GM23338 (cell line): ENCODE data around the gene PLET1. TPM values are rescaled to one million over a fixed set of nuclear protein-coding genes. Genes with fewer than 3 reads are reported as not detected.

ENCODE experiments used
- ATAC-seq: fragments of 200-7000 bp; cut with Tn5 transposase; 3 replicates; pipeline ENCODE4 v1.9.1; 2020
- DNase-seq: peaks from one replicate; pipeline ENCODE4 v3.0.0-alpha.2; 2015; ENCODE audit warnings: low spot score
- H2AFZ ChIP-seq: fragments of 200-600 bp; sonication (generic); 2 replicates; pipeline ENCODE4 v1.8.0; 2016; ENCODE audit warnings: antibody characterized with exemption, mild to moderate bottlenecking, moderate library complexity
- H3F3A ChIP-seq: fragments of 200-600 bp; sonication (generic); replicated peaks from 2 replicates; pipeline ENCODE4 v1.8.0; 2017; ENCODE audit warnings: antibody characterized with exemption, mixed run types, low read depth
- H3K27ac ChIP-seq: fragments of 200-600 bp; sonication (generic); 2 replicates; pipeline ENCODE4 v1.6.1; 2016; ENCODE audit warnings: low read depth
- H3K27me3 ChIP-seq: fragments of 200-600 bp; sonication (generic); 2 replicates; pipeline ENCODE4 v1.8.0; 2016; ENCODE audit warnings: mild to moderate bottlenecking, mixed run types, moderate library complexity; ENCODE audit not compliant: insufficient read depth
- H3K36me3 ChIP-seq: fragments of 200-600 bp; sonication (generic); 2 replicates; pipeline ENCODE4 v1.8.0; 2016; ENCODE audit warnings: mild to moderate bottlenecking; ENCODE audit not compliant: insufficient read depth
- H3K4me1 ChIP-seq: fragments of 200-600 bp; sonication (generic); 2 replicates; pipeline ENCODE4 v1.8.0; 2016; ENCODE audit warnings: mild to moderate bottlenecking, moderate library complexity; ENCODE audit not compliant: insufficient read depth
- H3K4me2 ChIP-seq: fragments of 200-600 bp; sonication (generic); 2 replicates; pipeline ENCODE4 v1.7.1; 2017; ENCODE audit warnings: mixed run types
- H3K4me3 ChIP-seq: fragments of 200-600 bp; sonication (generic); 2 replicates; pipeline ENCODE4 v1.6.1; 2016; ENCODE audit warnings: mixed run types
- H3K79me2 ChIP-seq: fragments of 200-600 bp; sonication (generic); replicated peaks from 2 replicates; pipeline ENCODE4 v1.8.0; 2017; ENCODE audit warnings: mild to moderate bottlenecking; ENCODE audit not compliant: insufficient read depth
- H3K9me2 ChIP-seq: fragments of 200-600 bp; sonication (generic); 2 replicates; pipeline ENCODE4 v1.8.0; 2017; ENCODE audit not compliant: insufficient read depth
- H4K20me1 ChIP-seq: fragments of 200-600 bp; sonication (generic); replicated peaks from 2 replicates; pipeline ENCODE4 v1.8.0; 2017; ENCODE audit warnings: mild to moderate bottlenecking; ENCODE audit not compliant: insufficient read depth
- H3K27ac Mint-ChIP-seq: 2 replicates; pipeline ENCODE4 v1.8.0; 2020; ENCODE audit warnings: inconsistent platforms, mild to moderate bottlenecking, moderate library complexity, mixed read lengths
- H3K27me3 Mint-ChIP-seq: 3 replicates; pipeline ENCODE4 v1.8.0; 2022; ENCODE audit warnings: low read depth, mild to moderate bottlenecking, moderate library complexity, mixed read lengths, inconsistent platforms; ENCODE audit not compliant: insufficient read depth, poor library complexity
- H3K36me3 Mint-ChIP-seq: 3 replicates; pipeline ENCODE4 v1.8.0; 2021; ENCODE audit warnings: low read depth, mild to moderate bottlenecking, inconsistent platforms, moderate library complexity, mixed read lengths
- H3K4me1 Mint-ChIP-seq: 3 replicates; pipeline ENCODE4 v1.8.0; 2020; ENCODE audit warnings: mild to moderate bottlenecking, inconsistent platforms, mixed read lengths
- H3K4me3 Mint-ChIP-seq: 3 replicates; pipeline ENCODE4 v1.8.0; 2021; ENCODE audit warnings: moderate library complexity, mild to moderate bottlenecking, inconsistent platforms, mixed read lengths
- H3K9me3 Mint-ChIP-seq: 3 replicates; pipeline ENCODE4 v1.8.0; 2020; ENCODE audit warnings: moderate library complexity, mild to moderate bottlenecking, inconsistent platforms, mixed read lengths
- CREB1 ChIP-seq: fragments of 250-450 bp; sonication (Bioruptor Pico); IDR thresholded peaks from 2 replicates; pipeline ENCODE4 v1.5.0; 2020; ENCODE audit warnings: low read depth, mild to moderate bottlenecking, moderate library complexity
- NANOG ChIP-seq: IDR thresholded peaks from 2 replicates; pipeline ENCODE4 v1.6.1; 2016; ENCODE audit warnings: antibody characterized with exemption, borderline replicate concordance
- REST ChIP-seq: IDR thresholded peaks from one replicate; pipeline ENCODE4 v1.6.1; 2018; ENCODE audit warnings: antibody characterized with exemption; ENCODE audit not compliant: unreplicated experiment
- ZNF331 ChIP-seq: fragments of 250-450 bp; sonication (Bioruptor Pico); IDR thresholded peaks from 2 replicates; pipeline ENCODE4 v1.5.0; 2020; ENCODE audit warnings: low read depth, mild to moderate bottlenecking, moderate library complexity
- polyA plus RNA-seq: library from polyadenylated mRNA; unstranded; fragments of >200 nt; fragmentation: Nextera tagmentation; extraction: Ambion mirVana; gene quantifications from 2 replicates; pipeline ENCODE4 v1.2.1, GENCODE V29; 2016
- total RNA-seq: library from RNA; depleted of rRNA; stranded (reverse); fragments of >200 nt; shearing (Covaris generic); gene quantifications from 2 replicates; pipeline ENCODE4 v1.2.3, GENCODE V29; 2014
- TF ChIP-seq, protein P1 (sequence below), 2 experiments: fragments of 200-600 bp in 1 of 2; sonication (generic) in 1 of 2; conservative IDR thresholded peaks; 2 replicates each; pipeline versions ENCODE4 v1.5.1 to v1.6.1; 2016 to 2017; ENCODE audit warnings: antibody characterized with exemption in 2 of 2, low read depth in 2 of 2, mild to moderate bottlenecking in 2 of 2, moderate library complexity in 1 of 2

Gene PLET1
- total and polyA plus RNA-seq, 2 experiments from 2014 or later: not detected

DNA sequence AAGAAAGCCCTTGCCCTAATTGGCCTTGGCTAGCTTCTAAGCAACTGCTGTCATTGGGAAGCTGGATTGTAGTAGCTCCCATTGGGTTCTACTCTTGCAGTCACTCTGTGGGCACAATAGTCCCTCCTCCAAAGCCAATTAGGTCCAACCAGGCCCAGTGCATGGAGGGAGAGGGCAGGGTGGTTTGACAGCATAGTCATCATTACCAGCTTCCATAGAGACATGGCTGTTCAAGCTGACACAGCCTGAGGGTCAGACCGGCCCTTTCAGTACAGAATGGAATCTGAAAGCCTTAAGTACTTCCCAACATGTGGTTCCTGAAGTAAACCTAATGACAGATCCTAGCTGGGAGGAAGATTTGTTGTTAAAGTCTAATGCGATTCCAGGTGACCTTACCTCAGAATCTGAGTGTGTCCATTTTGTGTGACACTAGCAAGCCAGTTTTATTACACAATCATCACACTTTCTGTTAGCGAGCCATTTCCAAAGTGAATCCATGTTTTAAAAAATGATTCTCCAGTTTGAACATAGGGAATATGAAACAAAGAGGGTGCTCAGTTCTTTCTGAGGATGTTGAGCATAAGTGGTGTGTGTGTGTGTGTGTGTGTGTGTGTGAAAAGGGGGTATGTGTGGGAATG lies 6.9 kb downstream of the PLET1 start:
- Mint-ChIP-seq H3K36me3 (no peaks in the 10 kb centered on the region), H3K27me3 (peaks cover 1% of the 10 kb centered on the region), H3K4me3 (no peak overlapping the region), H3K9me3 (no peaks in the 10 kb centered on the region), H3K27ac (no peak overlapping the region), H3K4me1 (no peaks in the 10 kb centered on the region)
- H3K4me2 ChIP-seq: no peak overlapping the region
- no peaks in the 10 kb centered on the region for H3K79me2 ChIP-seq
- no peaks in the 10 kb centered on the region for H3K27me3 ChIP-seq
- H3K36me3 ChIP-seq: no peaks in the 10 kb centered on the region
- H3K27ac ChIP-seq: no peak overlapping the region
- TF ChIP-seq ZNF331 (CRISPR knock-in tag) (no peak), REST (no peak), CREB1 (CRISPR knock-in tag) (no peak)
- no peaks in the 10 kb centered on the region for H3K9me2 ChIP-seq
- no peaks in the 10 kb centered on the region for H3K4me1 ChIP-seq
- no peak overlapping the region for H2AFZ ChIP-seq
- no peak overlapping the region for H3K4me3 ChIP-seq
- no peaks in the 10 kb centered on the region for H4K20me1 ChIP-seq
- H3F3A ChIP-seq: no peaks in the 10 kb centered on the region
- DNase-seq (no peak), ATAC-seq (no peak)

DNA sequence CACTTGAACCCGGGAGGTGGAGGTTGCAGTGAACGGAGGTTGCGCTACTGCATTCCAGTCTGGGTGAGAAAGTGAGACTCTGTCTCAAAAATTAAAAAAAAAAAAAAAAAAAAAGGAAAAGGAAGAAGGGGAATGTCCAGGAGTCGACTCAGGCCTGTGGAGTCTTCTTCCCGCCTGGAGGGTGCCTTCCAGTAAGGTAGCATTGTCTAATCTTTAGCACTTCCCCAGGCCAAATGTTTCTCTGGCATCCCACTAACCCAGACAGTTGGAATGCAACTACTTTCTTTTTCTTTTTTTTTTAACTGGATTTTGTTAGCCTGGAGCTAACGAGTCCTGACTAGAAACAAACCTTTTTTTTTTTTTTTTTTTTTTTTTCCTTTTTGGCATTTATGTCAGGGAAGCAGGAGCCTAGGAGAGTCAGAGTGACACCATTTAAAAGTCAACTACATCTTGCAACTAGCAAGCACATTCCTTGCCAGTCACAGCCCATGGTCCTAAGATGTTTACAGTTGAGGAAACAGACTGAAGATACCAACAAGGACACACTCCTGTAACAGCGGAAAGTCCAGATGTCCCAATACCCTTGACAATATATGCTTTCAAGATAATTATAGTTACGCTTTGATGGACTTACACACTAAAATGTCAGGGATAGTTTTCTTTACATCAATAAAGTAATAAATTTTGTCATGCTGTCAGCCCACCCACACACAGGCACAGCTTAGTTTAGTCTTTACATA lies 10.6 kb downstream of the PLET1 start:
- H3F3A ChIP-seq: no peaks in the 10 kb centered on the region
- Mint-ChIP-seq H3K9me3 (peaks cover 3% of the 10 kb centered on the region; the same call in 1 of the 3 replicates), H3K27ac (no peak overlapping the region), H3K4me1 (no peaks in the 10 kb centered on the region), H3K4me3 (no peak overlapping the region), H3K36me3 (no peaks in the 10 kb centered on the region), H3K27me3 (no peaks in the 10 kb centered on the region)
- no peaks in the 10 kb centered on the region for H3K79me2 ChIP-seq
- H3K9me2 ChIP-seq: no peaks in the 10 kb centered on the region
- ATAC-seq (no peak), DNase-seq (no peak)
- no peaks in the 10 kb centered on the region for H3K27me3 ChIP-seq
- no peak overlapping the region for H2AFZ ChIP-seq
- H4K20me1 ChIP-seq: no peaks in the 10 kb centered on the region
- H3K4me1 ChIP-seq: no peaks in the 10 kb centered on the region
- H3K4me2 ChIP-seq: no peak overlapping the region
- no peaks in the 10 kb centered on the region for H3K36me3 ChIP-seq
- no peak overlapping the region for H3K4me3 ChIP-seq
- H3K27ac ChIP-seq: no peak overlapping the region
- TF ChIP-seq CREB1 (CRISPR knock-in tag): no peak
- TF ChIP-seq, protein P1, sequence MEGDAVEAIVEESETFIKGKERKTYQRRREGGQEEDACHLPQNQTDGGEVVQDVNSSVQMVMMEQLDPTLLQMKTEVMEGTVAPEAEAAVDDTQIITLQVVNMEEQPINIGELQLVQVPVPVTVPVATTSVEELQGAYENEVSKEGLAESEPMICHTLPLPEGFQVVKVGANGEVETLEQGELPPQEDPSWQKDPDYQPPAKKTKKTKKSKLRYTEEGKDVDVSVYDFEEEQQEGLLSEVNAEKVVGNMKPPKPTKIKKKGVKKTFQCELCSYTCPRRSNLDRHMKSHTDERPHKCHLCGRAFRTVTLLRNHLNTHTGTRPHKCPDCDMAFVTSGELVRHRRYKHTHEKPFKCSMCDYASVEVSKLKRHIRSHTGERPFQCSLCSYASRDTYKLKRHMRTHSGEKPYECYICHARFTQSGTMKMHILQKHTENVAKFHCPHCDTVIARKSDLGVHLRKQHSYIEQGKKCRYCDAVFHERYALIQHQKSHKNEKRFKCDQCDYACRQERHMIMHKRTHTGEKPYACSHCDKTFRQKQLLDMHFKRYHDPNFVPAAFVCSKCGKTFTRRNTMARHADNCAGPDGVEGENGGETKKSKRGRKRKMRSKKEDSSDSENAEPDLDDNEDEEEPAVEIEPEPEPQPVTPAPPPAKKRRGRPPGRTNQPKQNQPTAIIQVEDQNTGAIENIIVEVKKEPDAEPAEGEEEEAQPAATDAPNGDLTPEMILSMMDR (conservative IDR thresholded peaks at IDR 0.05; ENCODE audit: low read depth in 2 of 2): no peak
- no peak for TF ChIP-seq NANOG
- no peak for TF ChIP-seq REST
